T follicular helper cell (primary cell): ENCODE results near the gene ARHGAP15.
"Not testable (repeated sequence)": the region's sequence is repeated elsewhere in the genome, so short reads cannot be mapped to it uniquely, and the experiment has no call there.

Experiments used
- DNase-seq: peaks from one replicate; pipeline ENCODE4 v3.0.0-alpha.2; 2020; ENCODE audit warnings: low read depth
- total RNA-seq, 2 experiments: gene quantifications; one replicate each; lab custom pipeline; 2026; lab: John Stamatoyannopoulos, UW

Gene ARHGAP15
- 62.0 to 191 reads per million in 2 experiments for total RNA-seq

DNA sequence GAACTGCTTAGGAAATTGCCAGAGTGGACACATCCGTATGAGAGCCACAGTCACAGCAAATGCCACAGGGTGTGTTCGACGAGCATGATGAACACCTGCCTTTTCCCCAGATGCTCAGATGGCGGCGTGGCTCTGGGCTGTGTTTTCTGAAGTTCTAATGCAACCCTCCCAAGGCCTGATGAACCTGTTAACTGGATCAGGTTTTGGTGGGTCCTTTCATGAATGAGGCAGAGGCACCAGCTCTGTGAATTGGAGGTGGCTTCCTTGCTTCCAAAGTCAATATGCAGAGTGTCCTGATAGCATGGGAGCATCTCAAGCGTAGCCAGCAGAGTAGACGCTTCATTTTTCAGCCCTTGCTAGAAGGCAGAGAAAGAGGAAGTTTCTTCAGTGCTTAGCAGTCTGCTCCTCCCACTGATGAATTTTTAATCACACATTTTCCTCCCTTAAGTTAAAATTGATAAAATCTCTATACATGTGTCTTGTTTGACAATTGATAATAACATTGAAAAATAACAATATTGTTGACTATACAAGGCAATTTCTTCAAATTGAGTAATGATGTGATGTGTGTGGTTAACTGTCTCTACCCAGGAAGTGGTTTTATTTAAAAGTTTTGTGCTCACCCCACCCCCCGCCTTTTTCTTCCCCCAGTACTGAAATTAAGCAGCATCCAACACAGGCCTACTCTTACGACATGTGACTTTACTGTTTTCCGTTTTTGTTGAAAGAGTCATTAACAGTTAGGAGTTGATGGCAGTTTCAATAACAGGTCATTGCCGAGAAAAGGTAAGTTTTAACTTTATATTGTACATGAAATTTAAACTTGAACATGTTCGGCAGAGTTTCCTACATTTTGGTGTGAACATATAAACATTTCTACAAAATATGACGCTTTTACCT lies at the start of gene ARHGAP15:
ARHGAP15 (plus strand) TSS at position 739 of the 900 bp plus-strand sequence.
- DNase-seq: peak; percentile 62

GRCh38 chr2:143081616-143082015 lies 47.6 kb upstream of the ARHGAP15 start:
- no peak for DNase-seq

DNA sequence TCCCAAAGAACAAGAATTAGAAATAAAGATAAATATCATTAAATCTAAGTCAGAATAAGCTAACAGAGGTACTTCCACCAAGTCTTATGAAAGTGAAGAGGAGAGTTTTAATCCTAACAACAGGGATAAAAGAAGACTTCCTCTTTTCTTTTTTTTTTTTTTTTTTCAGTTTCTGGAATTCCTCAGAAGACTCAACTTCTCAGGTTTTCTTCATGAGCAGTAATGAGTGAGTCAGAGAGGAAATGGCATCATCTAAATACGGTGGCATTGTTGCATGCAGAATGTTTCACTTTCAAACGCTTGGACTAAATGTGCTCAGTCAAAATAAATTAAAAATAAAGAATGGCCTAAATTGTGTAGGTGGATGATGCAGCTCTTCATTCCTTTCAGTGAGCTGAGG lies 45.6 kb upstream of the ARHGAP15 start:
- no peak for DNase-seq

- no peak for DNase-seq
Measured at GRCh38 chr2:143084462-143084861, 44.8 kb upstream of the ARHGAP15 start.

- DNase-seq: no peak
Measured at GRCh38 chr2:143085125-143085784, 44.0 kb upstream of the ARHGAP15 start.

GRCh38 chr2:143087033-143087432 lies 42.2 kb upstream of the ARHGAP15 start:
- no peak for DNase-seq

- no peak for DNase-seq
Measured at GRCh38 chr2:143088388-143088787, 40.8 kb upstream of the ARHGAP15 start.

DNA sequence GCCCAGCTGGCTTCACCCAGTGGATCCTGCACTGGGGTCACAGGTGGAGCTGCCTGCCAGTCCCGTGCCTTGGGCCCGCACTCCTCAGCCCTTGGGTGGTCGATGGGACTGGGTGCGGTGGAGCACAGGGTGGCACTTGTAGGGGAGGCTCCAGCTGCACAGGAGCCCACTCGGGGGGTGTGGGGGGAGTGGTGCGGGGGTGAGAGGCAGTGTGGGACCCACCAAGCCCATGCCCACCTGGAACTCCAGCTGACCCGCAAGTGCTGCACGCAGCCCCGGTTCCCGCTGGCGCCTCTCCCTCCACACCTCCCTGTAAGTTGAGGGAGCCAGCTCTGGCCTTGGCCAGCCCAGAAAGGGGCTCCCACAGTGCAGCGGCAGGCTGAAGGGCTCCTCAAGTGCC lies 39.7 kb upstream of the ARHGAP15 start:
- DNase-seq: not testable (repeated sequence)

DNA sequence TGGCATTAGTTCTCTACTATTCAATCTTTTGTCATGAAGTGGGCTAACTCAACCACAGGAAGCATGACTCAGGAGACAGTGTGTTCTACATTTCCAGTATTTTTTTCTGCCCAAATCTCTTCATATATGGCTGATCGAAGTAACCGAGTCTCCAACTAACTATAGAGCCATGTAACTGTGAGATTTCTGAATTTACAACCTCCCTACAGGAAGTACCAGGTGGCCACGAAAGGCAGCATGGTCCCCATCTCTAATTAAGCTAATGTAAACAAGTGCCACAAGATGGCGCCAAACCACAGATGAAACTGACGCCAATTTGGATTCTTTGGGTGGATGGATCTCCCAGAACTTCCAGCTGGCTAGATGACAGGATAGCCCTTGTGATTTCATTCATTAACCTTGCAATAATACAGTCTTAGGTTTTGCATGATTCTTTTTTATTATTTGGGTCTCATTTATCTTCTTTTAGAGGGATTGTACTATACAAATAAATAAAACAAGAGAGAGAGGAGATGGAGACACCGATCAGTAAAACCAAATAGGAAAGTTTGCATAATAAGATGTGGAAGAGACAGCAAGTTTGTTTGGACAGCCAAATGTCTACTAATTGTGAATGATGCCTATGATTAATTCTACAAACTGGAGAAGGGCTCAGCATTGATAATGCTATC lies 18.3 kb upstream of the ARHGAP15 start:
- peak; percentile 45 for DNase-seq

- DNase-seq: no peak
Measured at GRCh38 chr2:143117225-143117624, 12.0 kb upstream of the ARHGAP15 start.

GRCh38 chr2:143121079-143121478 lies 8.1 kb upstream of the ARHGAP15 start:
- no peak for DNase-seq

GRCh38 chr2:143121957-143122356 lies 7.3 kb upstream of the ARHGAP15 start:
- no peak for DNase-seq

DNA sequence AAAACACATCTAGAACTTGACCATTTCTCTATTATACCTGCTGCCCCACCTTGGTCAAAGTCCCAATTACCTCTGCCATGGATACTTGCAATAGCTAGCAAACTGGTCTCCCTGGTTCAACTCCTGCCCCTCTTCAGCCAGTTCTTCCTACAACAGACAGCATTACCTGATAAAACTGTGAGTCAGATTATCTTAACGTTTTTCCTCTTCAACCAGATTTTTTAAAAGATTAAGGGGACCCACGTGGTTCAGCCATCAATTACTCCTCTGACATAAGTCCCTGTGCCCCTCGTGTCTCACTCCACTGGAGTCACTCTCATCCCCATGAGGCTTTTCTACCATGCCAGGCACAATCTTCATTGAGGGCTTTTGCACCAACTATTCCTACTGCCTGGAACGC lies 5.3 kb upstream of the ARHGAP15 start:
- no peak for DNase-seq

GRCh38 chr2:143124445-143124844 lies 4.8 kb upstream of the ARHGAP15 start:
- no peak for DNase-seq

DNA sequence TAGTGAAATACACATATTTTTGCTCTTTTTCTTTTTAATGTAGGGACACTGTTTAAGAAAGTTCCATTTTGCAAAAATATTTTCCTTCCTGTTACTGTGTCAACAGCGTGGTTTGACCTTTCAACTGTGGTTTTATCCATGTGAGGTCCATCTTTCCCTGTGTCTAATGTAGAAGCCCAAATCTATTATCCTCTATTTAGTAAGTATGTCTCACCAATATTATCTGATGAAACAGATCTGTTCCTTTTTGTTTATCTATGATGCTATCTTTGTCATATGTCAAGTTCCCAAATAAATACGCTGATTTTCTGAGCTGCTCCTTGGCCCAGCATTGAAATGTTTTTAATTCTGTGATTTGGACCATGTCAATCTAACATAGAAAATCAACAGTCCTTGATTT lies 3.5 kb upstream of the ARHGAP15 start:
- DNase-seq: no peak

- no peak for DNase-seq
Measured at GRCh38 chr2:143132355-143132754, 3.1 kb downstream of the ARHGAP15 start.

- no peak for DNase-seq
Measured at GRCh38 chr2:143133783-143134182, 4.6 kb downstream of the ARHGAP15 start.

- DNase-seq: no peak
Measured at GRCh38 chr2:143138292-143138691, 9.1 kb downstream of the ARHGAP15 start.

- no peak for DNase-seq
Measured at GRCh38 chr2:143139835-143140393, 10.7 kb downstream of the ARHGAP15 start.

DNA sequence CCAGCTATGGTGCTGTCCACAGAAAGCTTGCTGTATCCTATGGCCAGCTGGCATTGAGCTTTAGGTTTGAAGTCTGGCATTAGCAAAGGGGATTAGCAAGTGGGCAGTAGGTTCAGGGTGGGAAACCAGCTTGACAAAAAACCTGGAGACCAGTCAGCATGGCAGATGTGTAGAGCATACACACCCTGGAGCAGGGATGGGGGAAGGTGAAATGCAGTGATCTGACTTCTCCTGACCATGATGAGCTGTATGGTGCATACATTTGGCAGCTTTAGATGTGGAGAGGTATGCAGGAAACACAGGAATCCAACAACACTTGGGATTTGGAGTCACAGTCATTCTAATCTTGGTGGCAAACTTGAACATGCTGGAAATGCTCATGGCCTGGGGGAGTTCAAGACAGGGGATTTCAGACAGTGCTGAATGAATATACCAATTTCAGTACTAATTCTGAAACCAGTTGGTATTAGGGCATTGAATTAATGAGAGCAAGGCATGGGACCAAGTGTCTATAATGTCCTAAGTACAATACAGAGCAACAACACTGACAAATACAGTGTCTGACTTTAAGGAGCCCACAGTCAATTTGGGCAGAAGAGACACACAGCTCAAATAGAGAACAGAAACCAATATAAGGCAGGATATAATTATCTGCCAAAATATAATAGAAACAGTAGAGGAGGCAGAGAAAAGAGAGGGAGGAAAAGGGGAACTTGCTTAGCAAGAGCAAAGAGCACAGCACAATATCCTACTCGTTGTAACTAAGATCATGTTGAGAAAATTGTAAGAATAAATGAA lies 11.8 kb downstream of the ARHGAP15 start:
- DNase-seq: no peak

DNA sequence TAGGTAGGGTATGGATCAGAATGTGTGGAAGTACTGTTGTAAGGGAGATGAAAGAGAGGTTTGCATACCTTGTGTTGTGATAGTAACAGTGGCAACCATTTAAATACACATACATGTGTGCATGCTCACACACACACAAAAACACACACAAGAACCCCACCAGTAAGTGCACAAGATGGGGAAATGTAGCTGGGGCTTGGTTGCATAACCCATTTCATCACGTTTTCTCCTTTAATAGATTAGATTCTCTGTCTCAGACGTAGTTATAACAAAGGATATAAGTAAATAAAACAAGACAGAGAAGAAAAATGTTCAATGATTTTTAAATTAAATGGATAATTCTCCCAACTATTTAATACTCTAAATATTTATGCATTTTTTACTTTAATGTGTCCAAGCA lies 13.4 kb downstream of the ARHGAP15 start:
- no peak for DNase-seq
